Smooth muscle cell (in vitro differentiated cells): ENCODE results near the gene PRR7. TPM values are rescaled to one million over a fixed set of nuclear protein-coding genes. Genes with fewer than 3 reads are reported as not detected.
A peak's percentile ranks its signal among the peaks of the same experiment; 100 is the strongest.

Experiments
- DNase-seq: peaks from one replicate; lab custom pipeline; 2025; ENCODE audit not compliant: unreplicated experiment; lab: John Stamatoyannopoulos, UW
- H2AFZ ChIP-seq: fragments of 200-600 bp; sonication (generic); 2 replicates; pipeline ENCODE4 v1.6.0; 2016; ENCODE audit warnings: antibody characterized with exemption, low read depth, mild to moderate bottlenecking
- H3F3A ChIP-seq: fragments of 200-600 bp; sonication (generic); 2 replicates; pipeline ENCODE4 v1.6.0; 2017; ENCODE audit warnings: antibody characterized with exemption, low read depth
- H3K27ac ChIP-seq: fragments of 200-600 bp; sonication (generic); 2 replicates; pipeline ENCODE4 v1.5.1; 2016; ENCODE audit warnings: low read depth, mild to moderate bottlenecking
- H3K27me3 ChIP-seq: fragments of 200-600 bp; sonication (generic); 2 replicates; pipeline ENCODE4 v1.6.1; 2016; ENCODE audit warnings: low read depth, mild to moderate bottlenecking
- H3K36me3 ChIP-seq: fragments of 200-600 bp; sonication (generic); 2 replicates; pipeline ENCODE4 v1.5.1; 2016; ENCODE audit warnings: low read depth
- H3K4me1 ChIP-seq: fragments of 200-600 bp; sonication (generic); 2 replicates; pipeline ENCODE4 v1.5.1; 2016; ENCODE audit warnings: low read depth
- H3K4me2 ChIP-seq: fragments of 200-600 bp; sonication (generic); 2 replicates; pipeline ENCODE4 v1.6.0; 2016; ENCODE audit warnings: mild to moderate bottlenecking
- H3K4me3 ChIP-seq: fragments of 200-600 bp; sonication (generic); 2 replicates; pipeline ENCODE4 v1.5.1; 2016; ENCODE audit warnings: mild to moderate bottlenecking
- H3K79me2 ChIP-seq: fragments of 200-600 bp; sonication (generic); 2 replicates; pipeline ENCODE4 v1.6.0; 2016; ENCODE audit warnings: low read depth, mild to moderate bottlenecking
- H3K9ac ChIP-seq: fragments of 200-600 bp; sonication (generic); 2 replicates; pipeline ENCODE4 v1.6.0; 2016; ENCODE audit warnings: low read depth
- H3K9me3 ChIP-seq: fragments of 200-600 bp; sonication (generic); replicated peaks from 2 replicates; pipeline ENCODE4 v1.5.1; 2016; ENCODE audit warnings: low read depth
- H4K20me1 ChIP-seq: fragments of 200-600 bp; sonication (generic); 2 replicates; pipeline ENCODE4 v1.6.0; 2016; ENCODE audit warnings: low read depth
- CTCF ChIP-seq: fragments of 200-600 bp; sonication (generic); IDR thresholded peaks from 2 replicates; pipeline ENCODE4 v1.5.1; 2017; ENCODE audit warnings: borderline replicate concordance, mild to moderate bottlenecking, antibody characterized with exemption; ENCODE audit not compliant: insufficient read depth, poor library complexity, severe bottlenecking
- WGBS: methylation state at CpG from one replicate; pipeline ENCODE4 v1.1.7; 2016; ENCODE audit warnings: low lambda C conversion rate; 5-methylcytosine and 5-hydroxymethylcytosine counted together
- polyA plus RNA-seq: library from polyadenylated mRNA; unstranded; fragments of >200 nt; fragmentation: Nextera tagmentation; extraction: Ambion mirVana; gene quantifications from 2 replicates; pipeline ENCODE4 v1.2.1, GENCODE V29; 2016
- total RNA-seq: library from RNA; depleted of rRNA; stranded (reverse); fragments of >200 nt; gene quantifications from 2 replicates; pipeline ENCODE4 v1.2.3, GENCODE V29; 2014

PRR7 gene
- total and polyA plus RNA-seq, 2 experiments from 2014 or later: 6.5 to 31.9 TPM

GRCh38 chr5:177402271-177403043 is 44.2 kb upstream of the PRR7 start:
- H3K27me3 ChIP-seq: peaks cover 23% of the 10 kb centered on the region
- H3K36me3 ChIP-seq: no peaks in the 10 kb centered on the region
- H3F3A ChIP-seq: peaks cover 9% of the 10 kb centered on the region
- 11% methylated on average over 49 of the region's 49 CpGs for WGBS
- no peaks in the 10 kb centered on the region for H3K9me3 ChIP-seq
- peaks cover 18% of the 10 kb centered on the region for H3K4me1 ChIP-seq
- DNase-seq: peak; percentile 17
- peak; percentile 39 for TF ChIP-seq CTCF
- no peaks in the 10 kb centered on the region for H4K20me1 ChIP-seq
- peak overlapping the region; percentile 62 for H3K4me3 ChIP-seq
- peak overlapping the region; percentile 89 for H2AFZ ChIP-seq
- H3K4me2 ChIP-seq: peak overlapping the region; percentile 96
- H3K79me2 ChIP-seq: no peaks in the 10 kb centered on the region
- no peak overlapping the region for H3K9ac ChIP-seq
- no peak overlapping the region for H3K27ac ChIP-seq

GRCh38 chr5:177403102-177403791 is 43.4 kb upstream of the PRR7 start:
- 4% methylated on average over 58 of the region's 61 CpGs for WGBS
- no peaks in the 10 kb centered on the region for H3K36me3 ChIP-seq
- H3K9ac ChIP-seq: no peak overlapping the region
- peaks cover 9% of the 10 kb centered on the region for H3F3A ChIP-seq
- peaks cover 18% of the 10 kb centered on the region for H3K4me1 ChIP-seq
- no peaks in the 10 kb centered on the region for H3K9me3 ChIP-seq
- H3K4me3 ChIP-seq: peak overlapping the region; percentile 62
- no peaks in the 10 kb centered on the region for H4K20me1 ChIP-seq
- no peaks in the 10 kb centered on the region for H3K79me2 ChIP-seq
- TF ChIP-seq CTCF: no peak
- H3K27ac ChIP-seq: no peak overlapping the region
- DNase-seq: no peak
- peak overlapping the region; percentile 96 for H3K4me2 ChIP-seq
- H2AFZ ChIP-seq: peak overlapping the region; percentile 89
- H3K27me3 ChIP-seq: peaks cover 23% of the 10 kb centered on the region

GRCh38 chr5:177403792-177404640 is 42.6 kb upstream of the PRR7 start:
- H3K9me3 ChIP-seq: no peaks in the 10 kb centered on the region
- peaks cover 9% of the 10 kb centered on the region for H3F3A ChIP-seq
- peaks cover 23% of the 10 kb centered on the region for H3K27me3 ChIP-seq
- peaks cover 18% of the 10 kb centered on the region for H3K4me1 ChIP-seq
- peak; percentile 64 for TF ChIP-seq CTCF
- peak overlapping the region; percentile 96 for H3K4me2 ChIP-seq
- peak overlapping the region; percentile 62 for H3K4me3 ChIP-seq
- DNase-seq: peak; percentile 52
- no peaks in the 10 kb centered on the region for H4K20me1 ChIP-seq
- peak overlapping the region; percentile 89 for H2AFZ ChIP-seq
- H3K36me3 ChIP-seq: no peaks in the 10 kb centered on the region
- H3K27ac ChIP-seq: no peak overlapping the region
- H3K79me2 ChIP-seq: no peaks in the 10 kb centered on the region
- H3K9ac ChIP-seq: no peak overlapping the region
- 1% methylated on average over 71 of the region's 93 CpGs for WGBS
